Heart left ventricle (tissue), 16 donors: ENCODE data around the gene PXMP4. TPM values are rescaled to one million over a fixed set of nuclear protein-coding genes. Genes with fewer than 3 reads are reported as not detected.

Source experiments
- ATAC-seq, 4 donors: fragments of 200-7000 bp; cut with Tn5 transposase; one replicate each; pipeline ENCODE4 v1.9.1; 2020 to 2022; ENCODE audit warnings: moderate library complexity in 4 of 4, mild to moderate bottlenecking in 3 of 4, moderate number of reproducible peaks in 1 of 4
- DNase-seq, 5 donors: peaks; one replicate each; pipeline ENCODE4 v3.0.0-alpha.2; 2020
- H3K27ac ChIP-seq, 12 donors: fragments of 200-600 bp; sonication (generic) in 4 of 12; one replicate each; pipeline versions ENCODE4 v1.5.0 to v1.8.0; 2016 to 2022; ENCODE audit warnings: mild to moderate bottlenecking in 2 of 12
- H3K27me3 ChIP-seq, 9 donors: fragments of 200-600 bp; sonication (generic) in 2 of 9; one replicate each; pipeline versions ENCODE4 v1.5.1 to v1.8.0; 2016 to 2022; ENCODE audit warnings: mild to moderate bottlenecking in 3 of 9
- H3K36me3 ChIP-seq, 9 donors: fragments of 200-600 bp; sonication (generic) in 2 of 9; one replicate each; pipeline versions ENCODE4 v1.5.0 to v1.8.0; 2018 to 2022; ENCODE audit warnings: mild to moderate bottlenecking in 2 of 9
- H3K4me1 ChIP-seq, 12 donors: fragments of 200-600 bp; sonication (generic) in 4 of 12; one replicate each; pipeline versions ENCODE4 v1.5.0 to v1.8.0; 2016 to 2022; ENCODE audit warnings: mild to moderate bottlenecking in 3 of 12
- H3K4me3 ChIP-seq, 12 donors: fragments of 200-600 bp; sonication (generic) in 4 of 12; one replicate each; pipeline versions ENCODE4 v1.5.0 to v1.8.0; 2017 to 2022; ENCODE audit warnings: mild to moderate bottlenecking in 9 of 12, moderate library complexity in 4 of 12
- H3K9me3 ChIP-seq, 12 donors: fragments of 200-600 bp; sonication (generic) in 4 of 12; one replicate each; pipeline versions ENCODE4 v1.5.0 to v1.8.0; 2016 to 2022; ENCODE audit warnings: mild to moderate bottlenecking in 1 of 12
- POLR2A ChIP-seq, 2 donors: fragments of 450-650 bp; IDR thresholded peaks; one replicate each; pipeline ENCODE4 v1.6.1; 2017; ENCODE audit warnings: antibody characterized with exemption in 2 of 2, mild to moderate bottlenecking in 2 of 2, moderate library complexity in 2 of 2
- WGBS, 4 donors: extraction: QIAGEN DNeasy Blood & Tissue Kit in 2 of 4; methylation state at CpG; one replicate each; pipeline versions ENCODE4 v1.1.5 to v1.1.7; 2013 to 2018; 5-methylcytosine and 5-hydroxymethylcytosine counted together
- intact Hi-C, 10 donors: fragments of 100-400 bp; cut with DNase I; formaldehyde crosslinking; loops; one replicate each; pipeline versions ENCODE4 v1.11.1 to v1.14.2; 2022
- polyA plus RNA-seq, 2 donors: library from polyadenylated mRNA; stranded (reverse); fragments of 200-250 nt; gene quantifications; one replicate each; pipeline ENCODE4 v1.2.3, GENCODE V29; 2013
- total RNA-seq, 9 donors: library from RNA; depleted of rRNA in 2 of 9; stranded (reverse); fragments of >200 nt in 2 of 9; fragmentation: NEBNext Ultra II Directional in 3 of 9; extraction: Animal tissue kit (Norgen Biotek cat#: 25700) in 3 of 9; gene quantifications; one replicate each; pipeline versions ENCODE4 v1.1.0 to v1.2.4, GENCODE V29; 2016 to 2023
- TF ChIP-seq, protein P1 (sequence below), 12 donors: fragments of 200-600 bp; sonication (generic) in 4 of 12; IDR thresholded peaks; one replicate each; pipeline versions ENCODE4 v1.5.0 to v1.8.0; 2018 to 2022; ENCODE audit warnings: antibody characterized with exemption in 12 of 12, mild to moderate bottlenecking in 5 of 12
- donor health status: ischemic (EF 13 %, LVEDD 7.1; RV severe dilation, severe dysfunction).
- donor health status: healthy with polysubstance abuse.
- donor health status: DM: no; HTN: yes; CAD: no.
- donor health status: DM: no; HTN: no; CAD: no.
- donor health status: ischemic (EF 25% LVEDD 6.9; RV normal size, moderate dysfunction).
- donor health status: ischemic (EF 25% LVEDD 5.7; RV mildly dilated, moderate dysfunction).
- donor health status: healthy.
- donor health status: DM: yes; HTN: yes; CAD: no.
- donor health status: ischemic (EF 35%, LVEDD 5.7; RV mildly dilated, moderate dysfunction).
- donor health status: nonischemic (EF 11% LVEDD 7.7; RV severe dilation, severe dysfunction).
- donor health status: DM: yes; HTN: yes; CAD: no.
- donor health status: PGD.
- donor health status: ischemic (EF 29% LVEDD 5.4; RV normal size, mild dysfunction).
- donor health status: nonischemic (EF 23%, LVEDD 6.1; RV moderate dilation, normal function).

PXMP4 gene
- total and polyA plus RNA-seq, 11 donors, result 5.0 to 13.0 (median 10.2) TPM

DNA sequence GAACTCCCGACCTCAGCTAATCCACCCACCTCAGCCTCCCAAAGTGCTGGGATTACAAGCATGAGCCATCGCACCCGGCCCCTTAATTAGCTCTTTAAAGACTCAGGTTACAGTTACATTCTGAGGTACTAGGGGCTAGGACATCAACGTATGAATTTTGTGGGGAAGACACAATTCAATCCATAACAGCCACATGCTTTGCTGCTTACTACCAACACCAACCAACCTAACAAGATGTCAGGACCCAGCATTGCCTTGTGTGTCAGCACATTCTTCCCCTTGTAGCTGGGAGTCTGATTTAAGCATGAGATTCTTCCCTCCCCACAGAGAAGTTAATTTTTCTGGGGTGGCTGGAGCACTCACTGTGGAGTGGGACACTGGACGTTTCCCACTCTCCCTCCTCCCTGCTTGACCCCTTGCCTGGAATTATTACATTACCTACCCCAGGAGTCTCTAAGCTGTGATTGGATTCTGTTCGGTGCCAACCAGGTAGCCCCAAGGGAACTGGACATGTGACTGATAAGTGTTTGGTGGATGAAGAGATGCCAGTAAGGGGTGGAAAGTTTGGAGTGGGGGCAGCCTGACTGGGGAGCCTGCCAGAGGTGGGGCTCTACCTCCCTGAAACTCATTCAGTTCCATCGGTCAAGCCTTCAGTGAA, 5.6 kb upstream of the PXMP4 start:
- no peaks in the 10 kb centered on the region for H3K36me3 ChIP-seq
- 73 to 82% (median 79%) methylated on average over 7 of the region's 7 CpGs for WGBS, 4 donors
- H3K27me3 ChIP-seq, result no peaks in the 10 kb centered on the region
- H3K27ac ChIP-seq, result no peak overlapping the region
- no peaks in the 10 kb centered on the region for H3K9me3 ChIP-seq
- TF ChIP-seq, protein P1, sequence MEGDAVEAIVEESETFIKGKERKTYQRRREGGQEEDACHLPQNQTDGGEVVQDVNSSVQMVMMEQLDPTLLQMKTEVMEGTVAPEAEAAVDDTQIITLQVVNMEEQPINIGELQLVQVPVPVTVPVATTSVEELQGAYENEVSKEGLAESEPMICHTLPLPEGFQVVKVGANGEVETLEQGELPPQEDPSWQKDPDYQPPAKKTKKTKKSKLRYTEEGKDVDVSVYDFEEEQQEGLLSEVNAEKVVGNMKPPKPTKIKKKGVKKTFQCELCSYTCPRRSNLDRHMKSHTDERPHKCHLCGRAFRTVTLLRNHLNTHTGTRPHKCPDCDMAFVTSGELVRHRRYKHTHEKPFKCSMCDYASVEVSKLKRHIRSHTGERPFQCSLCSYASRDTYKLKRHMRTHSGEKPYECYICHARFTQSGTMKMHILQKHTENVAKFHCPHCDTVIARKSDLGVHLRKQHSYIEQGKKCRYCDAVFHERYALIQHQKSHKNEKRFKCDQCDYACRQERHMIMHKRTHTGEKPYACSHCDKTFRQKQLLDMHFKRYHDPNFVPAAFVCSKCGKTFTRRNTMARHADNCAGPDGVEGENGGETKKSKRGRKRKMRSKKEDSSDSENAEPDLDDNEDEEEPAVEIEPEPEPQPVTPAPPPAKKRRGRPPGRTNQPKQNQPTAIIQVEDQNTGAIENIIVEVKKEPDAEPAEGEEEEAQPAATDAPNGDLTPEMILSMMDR (IDR thresholded peaks at IDR 0.05), result no peak
- no peak for TF ChIP-seq POLR2A (IDR thresholded peaks at IDR 0.05)
- ATAC-seq (no peak), DNase-seq (no peak)
- intact Hi-C loops, result loop anchor here in 1 of 10 donors (5.0 kb wide), 1 partner anchor 33 kb away; no protein-coding TSS in a partner anchor
- H3K4me1 ChIP-seq, result peaks cover 0 to 2% (median 0%) of the 10 kb centered on the region in 12 donors
- no peak overlapping the region for H3K4me3 ChIP-seq

DNA sequence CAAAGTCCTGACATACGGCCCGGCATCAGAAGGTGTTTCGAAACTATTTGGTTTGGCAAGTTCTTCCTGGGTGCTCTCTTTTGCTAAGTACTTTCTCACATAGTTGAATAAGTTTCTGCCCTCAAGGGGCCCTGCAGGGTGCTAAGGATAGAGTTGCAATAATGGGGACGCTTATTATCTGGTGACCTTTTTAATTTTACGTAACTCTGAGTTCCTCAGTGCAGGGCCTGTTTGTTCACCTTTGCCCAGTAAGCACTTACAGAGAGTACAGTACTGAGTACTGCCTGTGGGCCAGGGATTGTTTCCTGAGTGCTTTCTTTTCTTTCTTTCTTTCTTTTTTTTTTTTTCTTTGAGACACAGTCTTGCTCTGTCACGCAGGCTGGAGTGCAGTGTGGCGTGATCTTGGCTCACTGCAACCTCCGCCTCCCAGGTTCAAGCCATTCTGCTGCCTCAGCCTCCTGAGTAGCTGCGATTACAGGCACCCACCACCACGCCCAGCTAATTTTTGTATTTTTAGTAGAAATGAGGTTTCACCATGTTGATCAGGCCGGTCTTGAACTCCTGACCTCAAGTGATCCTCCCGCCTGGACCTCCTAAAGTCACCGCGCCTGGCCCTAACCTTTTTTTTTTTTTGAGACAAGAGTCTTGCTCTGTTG, 4.5 kb upstream of the PXMP4 start:
- TF ChIP-seq POLR2A (IDR thresholded peaks at IDR 0.05), result no peak
- TF ChIP-seq, protein P1 (IDR thresholded peaks at IDR 0.05), result no peak
- Histone ChIP-seq H3K4me3 (no peak overlapping the region), H3K4me1 (peaks cover 0 to 8% (median 3%) of the 10 kb centered on the region in 12 donors), H3K27me3 (no peaks in the 10 kb centered on the region), H3K36me3 (no peaks in the 10 kb centered on the region), H3K27ac (no peak overlapping the region), H3K9me3 (no peaks in the 10 kb centered on the region)
- no peak for ATAC-seq
- no peak for DNase-seq
- intact Hi-C loops, result loop anchor here in 4 of 10 donors (5.0 kb wide), 2 partner anchors 32 to 37 kb away; partner anchors contain the start of gene E2F1 (in 3 of the 4)
- WGBS, 4 donors, result 85 to 93% (median 88%) methylated on average over 14 of the region's 14 CpGs

DNA sequence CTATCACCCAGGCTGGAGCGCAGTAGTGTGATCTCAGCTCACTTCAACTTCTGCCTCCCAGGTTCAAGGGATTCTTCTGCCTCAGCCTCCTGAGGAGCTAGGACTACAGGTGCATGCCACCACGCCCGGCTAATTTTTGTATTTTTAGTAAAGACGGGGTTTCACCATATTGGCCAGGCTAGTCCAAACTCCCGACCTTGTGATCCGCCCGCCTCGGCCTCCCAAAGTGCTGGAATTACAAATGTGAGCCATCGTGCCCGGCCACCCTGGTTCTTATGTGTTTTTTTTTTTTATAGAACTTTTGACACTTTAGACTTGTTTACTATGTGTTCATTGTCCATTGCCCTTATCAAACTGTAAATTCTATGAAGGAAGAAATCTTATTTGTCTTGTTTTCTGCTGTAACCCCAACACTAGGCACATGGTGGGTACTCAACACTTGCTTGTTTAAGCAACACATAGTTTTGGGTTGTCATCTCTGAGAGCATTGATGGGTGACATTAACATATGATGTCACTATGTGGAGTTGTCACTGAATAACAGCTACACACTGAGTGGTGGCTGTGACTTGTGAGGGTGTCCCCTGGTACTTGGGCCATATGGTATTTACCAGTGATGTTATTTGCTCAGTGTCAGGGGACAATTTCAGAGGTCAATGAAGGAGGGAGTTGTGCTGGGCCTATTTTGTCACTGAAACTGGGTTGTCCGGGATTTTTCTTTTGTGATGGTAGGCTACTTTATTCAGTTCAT, 1.5 kb upstream of the PXMP4 start:
- Histone ChIP-seq H3K27ac (no peak overlapping the region), H3K4me1 (peaks cover 0 to 16% (median 9%) of the 10 kb centered on the region in 12 donors), H3K27me3 (no peaks in the 10 kb centered on the region), H3K36me3 (no peaks in the 10 kb centered on the region), H3K9me3 (no peaks in the 10 kb centered on the region), H3K4me3 (no peak overlapping the region)
- ATAC-seq (no peak), DNase-seq (no peak)
- 95 to 97% (median 95%) methylated on average over 11 of the region's 11 CpGs for WGBS, 4 donors
- intact Hi-C loops, result loop anchor here in 3 of 10 donors (5.0 kb wide), 1 partner anchor 34 kb away; the partner anchor contains the start of gene E2F1 (in 3 of the 3)
- no peak for TF ChIP-seq POLR2A (IDR thresholded peaks at IDR 0.05)
- TF ChIP-seq, protein P1 (IDR thresholded peaks at IDR 0.05), result no peak
